ENCODE results near the gene TOP3A.

The TOP3A gene

GRCh38 chr17:18278867-18279266 lies 35.9 kb downstream of the TOP3A start:
- Mint-ChIP-seq H3K9me3 (no peaks in the 10 kb centered on the region), H3K4me3 (no peak overlapping the region), H3K27me3 (ENCODE audit: low read depth, poor library complexity) (no peaks in the 10 kb centered on the region)

GRCh38 chr17:18277076-18277475 lies 37.7 kb downstream of the TOP3A start:
- Mint-ChIP-seq H3K4me1 (no peaks in the 10 kb centered on the region), H3K36me3 (ENCODE audit: low read depth) (peaks cover 30% of the 10 kb centered on the region), H3K27me3 (ENCODE audit: low read depth, poor library complexity) (no peaks in the 10 kb centered on the region), H3K4me3 (no peak overlapping the region), H3K27ac (no peak overlapping the region), H3K9me3 (no peaks in the 10 kb centered on the region)
- no peak for TF ChIP-seq CTCF (IDR thresholded peaks at IDR 0.05)
- DNase-seq = no peak

More at GRCh38 chr17:18278867-18279266, 35.9 kb downstream of the TOP3A start:
- no peaks in the 10 kb centered on the region for H3K4me1 Mint-ChIP-seq
- H3K36me3 Mint-ChIP-seq (ENCODE audit: low read depth) = peaks cover 39% of the 10 kb centered on the region
- DNase-seq = no peak
- no peak for TF ChIP-seq CTCF (IDR thresholded peaks at IDR 0.05)
- no peak overlapping the region for H3K27ac Mint-ChIP-seq

GRCh38 chr17:18270046-18270931 lies 44.5 kb downstream of the TOP3A start:
- TF ChIP-seq CTCF (IDR thresholded peaks at IDR 0.05) = no peak
- no peak overlapping the region for H3K4me3 Mint-ChIP-seq
- H3K36me3 Mint-ChIP-seq (ENCODE audit: low read depth) = peaks cover 12% of the 10 kb centered on the region
- H3K27ac Mint-ChIP-seq = peak overlapping the region; percentile 69
- no peaks in the 10 kb centered on the region for H3K27me3 Mint-ChIP-seq (ENCODE audit: low read depth, poor library complexity)
- no peak for DNase-seq
- H3K9me3 Mint-ChIP-seq = no peaks in the 10 kb centered on the region
- peaks cover 25% of the 10 kb centered on the region for H3K4me1 Mint-ChIP-seq

GRCh38 chr17:18267927-18268711 lies 46.7 kb downstream of the TOP3A start:
- Mint-ChIP-seq H3K4me1 (peaks cover 28% of the 10 kb centered on the region), H3K27ac (peak overlapping the region; percentile 57), H3K4me3 (no peak overlapping the region), H3K36me3 (ENCODE audit: low read depth) (peaks cover 14% of the 10 kb centered on the region), H3K9me3 (no peaks in the 10 kb centered on the region), H3K27me3 (ENCODE audit: low read depth, poor library complexity) (no peaks in the 10 kb centered on the region)
- DNase-seq = peak; percentile 63
- TF ChIP-seq CTCF (IDR thresholded peaks at IDR 0.05) = no peak

- DNase-seq = no peak
- Mint-ChIP-seq H3K4me1 (peaks cover 29% of the 10 kb centered on the region), H3K27ac (no peak overlapping the region)
Observed at GRCh38 chr17:18267366-18267765, 47.4 kb downstream of the TOP3A start.

More at GRCh38 chr17:18267366-18267765, 47.4 kb downstream of the TOP3A start:
- Mint-ChIP-seq H3K36me3 (ENCODE audit: low read depth) (peaks cover 12% of the 10 kb centered on the region), H3K9me3 (no peaks in the 10 kb centered on the region), H3K4me3 (no peak overlapping the region), H3K27me3 (ENCODE audit: low read depth, poor library complexity) (no peaks in the 10 kb centered on the region)
- no peak for TF ChIP-seq CTCF (IDR thresholded peaks at IDR 0.05)
